Karpas-422 (cell line): ENCODE data around the gene MAN1A1. TPM values are rescaled to one million over a fixed set of nuclear protein-coding genes. Genes with fewer than 3 reads are reported as not detected.
"Not testable (repeated sequence)": the region's sequence is repeated elsewhere in the genome, so short reads cannot be mapped to it uniquely, and the experiment has no call there.

Source experiments
- DNase-seq: peaks from one replicate; pipeline ENCODE4 v3.0.0-alpha.2; 2015
- H2AFZ ChIP-seq: fragments of 200-600 bp; sonication (generic); 2 replicates; pipeline ENCODE4 v1.6.1; 2014; ENCODE audit warnings: antibody characterized with exemption, low read length, mixed read lengths
- H3K27ac ChIP-seq: fragments of 200-600 bp; sonication (generic); 2 replicates; pipeline ENCODE4 v1.5.1; 2014; ENCODE audit warnings: mild to moderate bottlenecking, low read length, moderate library complexity
- H3K27me3 ChIP-seq: fragments of 200-600 bp; sonication (generic); 2 replicates; pipeline ENCODE4 v1.6.1; 2014; ENCODE audit warnings: low read length, mixed read lengths
- H3K36me3 ChIP-seq: fragments of 200-600 bp; sonication (generic); 2 replicates; pipeline ENCODE4 v1.6.1; 2014; ENCODE audit warnings: low read length, mixed read lengths; ENCODE audit not compliant: insufficient read depth
- H3K4me1 ChIP-seq: fragments of 200-600 bp; sonication (generic); 2 replicates; pipeline ENCODE4 v1.6.1; 2014; ENCODE audit warnings: mild to moderate bottlenecking, low read length, mixed read lengths
- H3K4me2 ChIP-seq: fragments of 200-600 bp; sonication (generic); 2 replicates; pipeline ENCODE4 v1.6.1; 2014; ENCODE audit warnings: low read length, low read depth, mild to moderate bottlenecking; ENCODE audit not compliant: poor library complexity, severe bottlenecking
- H3K4me3 ChIP-seq: fragments of 200-600 bp; sonication (generic); 2 replicates; pipeline ENCODE4 v1.5.1; 2014; ENCODE audit warnings: mild to moderate bottlenecking, antibody characterized with exemption, low read length, mixed read lengths
- H3K79me2 ChIP-seq: fragments of 200-600 bp; sonication (generic); 2 replicates; pipeline ENCODE4 v1.6.1; 2014; ENCODE audit warnings: mild to moderate bottlenecking, low read length, mixed read lengths
- H3K9ac ChIP-seq: fragments of 200-600 bp; sonication (generic); 2 replicates; pipeline ENCODE4 v1.6.0; 2014; ENCODE audit warnings: low read length
- H3K9me2 ChIP-seq: fragments of 200-600 bp; sonication (generic), shearing (Covaris generic); replicated peaks from 2 replicates; pipeline ENCODE4 v1.6.0; 2014; ENCODE audit warnings: mild to moderate bottlenecking, low read length, moderate library complexity; ENCODE audit not compliant: insufficient read depth
- H3K9me3 ChIP-seq: fragments of 300-700, 200-600 bp; sonication (generic); 2 replicates; pipeline ENCODE4 v1.6.1; 2014; ENCODE audit warnings: low read length, mixed read lengths
- H4K20me1 ChIP-seq: fragments of 200-600 bp; sonication (generic); 2 replicates; pipeline ENCODE4 v1.6.1; 2014; ENCODE audit warnings: mild to moderate bottlenecking, antibody characterized with exemption, low read length, low read depth; ENCODE audit not compliant: insufficient read depth
- total RNA-seq: library from RNA; depleted of rRNA; stranded (reverse); fragments of >200 nt; shearing (Covaris generic); gene quantifications from 2 replicates; pipeline ENCODE4 v1.2.3, GENCODE V29; 2014; ENCODE audit warnings: low replicate concordance; rRNA removed

MAN1A1 gene
- total RNA-seq, result 0.43 and 0.48 TPM in 2 replicates

DNA sequence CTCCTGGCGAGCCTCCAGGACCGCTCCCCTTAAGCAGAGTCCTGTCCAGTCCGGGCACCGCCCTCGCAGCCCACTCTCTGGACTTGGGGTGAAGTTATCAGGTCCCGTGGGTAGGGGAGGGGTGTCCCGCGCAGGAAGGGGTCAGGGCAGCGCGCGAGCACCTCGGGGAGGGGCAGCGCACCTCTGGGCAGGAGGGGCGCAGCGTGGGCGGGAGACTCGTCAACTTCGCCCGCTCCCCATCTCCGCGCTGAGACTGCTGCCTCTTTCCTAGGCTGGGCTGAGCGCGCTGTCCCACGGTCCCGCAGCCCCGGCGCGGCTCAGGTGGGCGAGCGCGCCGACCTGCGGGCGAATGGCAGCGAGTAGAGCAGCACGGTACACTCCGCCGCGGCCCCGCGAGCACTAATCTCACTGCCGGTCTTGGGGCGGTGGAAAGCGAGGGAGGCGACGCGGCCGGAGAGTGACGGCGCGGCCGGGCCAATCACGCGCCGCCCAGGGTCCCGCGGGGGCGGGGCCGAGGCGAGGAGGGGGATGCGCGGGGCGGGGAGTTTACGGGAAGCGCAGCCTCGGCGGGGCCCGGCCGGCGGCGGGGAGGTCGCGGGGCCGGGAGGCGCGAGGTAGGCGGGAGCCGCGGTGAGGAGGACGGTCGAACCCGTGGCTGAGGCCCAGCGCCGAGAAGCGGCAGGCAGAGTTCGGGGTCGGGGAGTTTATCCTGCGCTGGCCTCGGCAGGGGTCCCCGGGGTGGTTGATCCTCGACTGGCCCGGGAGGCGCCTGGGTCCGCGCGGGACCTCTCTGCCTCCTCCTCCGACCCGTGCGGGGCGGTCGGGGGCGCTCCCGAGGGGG lies at the start of gene MAN1A1:
Gene MAN1A1, minus strand, starts transcription at position 401 of the 841 bp plus-strand sequence. CDS start 696 bp downstream, outside the sequence.
- Histone ChIP-seq H3K9me3 (no peaks in the 10 kb centered on the region), H3K27me3 (no peaks in the 10 kb centered on the region), H3K27ac (no peak within 1 kb of the TSS), H2AFZ (peak within 1 kb of the TSS; percentile 96; the same call in 1 of the 2 replicates), H3K4me2 (peak within 1 kb of the TSS; percentile 97), H3K9ac (peak within 1 kb of the TSS; percentile 66), H4K20me1 (no peaks in the 10 kb centered on the region), H3K4me1 (peaks cover 31% of the 10 kb centered on the region), H3K4me3 (peak within 1 kb of the TSS; percentile 75), H3K9me2 (no peaks in the 10 kb centered on the region), H3K36me3 (no peaks in the 10 kb centered on the region), H3K79me2 (no peaks in the 10 kb centered on the region)
- peak; percentile 92 for DNase-seq

DNA sequence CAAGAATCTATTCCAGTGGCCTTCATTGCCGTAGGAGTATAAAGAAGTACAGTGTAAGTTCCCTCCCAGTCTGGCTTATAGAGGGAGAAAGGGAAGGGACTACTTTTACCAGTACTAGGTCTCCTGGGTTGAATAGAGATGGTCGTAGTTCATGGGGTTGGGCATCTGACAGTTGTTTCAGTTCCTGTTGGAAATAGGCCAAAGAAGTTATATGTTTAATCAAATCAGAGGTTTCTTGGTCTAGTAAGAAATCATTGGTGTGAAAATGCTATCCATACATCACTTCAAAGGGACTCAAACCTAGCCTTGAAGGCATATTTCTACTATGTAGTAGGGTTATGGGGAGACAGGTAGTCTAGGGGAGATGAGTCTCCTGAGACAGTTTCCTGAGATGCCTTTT lies 45.6 kb upstream of the MAN1A1 start:
- H3K9me2 ChIP-seq, result no peaks in the 10 kb centered on the region
- no peaks in the 10 kb centered on the region for H4K20me1 ChIP-seq
- H3K36me3 ChIP-seq, result no peaks in the 10 kb centered on the region
- no peaks in the 10 kb centered on the region for H3K79me2 ChIP-seq
- no peak overlapping the region for H2AFZ ChIP-seq
- DNase-seq, result peak; percentile 75
- peaks cover 13% of the 10 kb centered on the region for H3K4me1 ChIP-seq
- no peaks in the 10 kb centered on the region for H3K27me3 ChIP-seq
- no peak overlapping the region for H3K4me2 ChIP-seq
- H3K27ac ChIP-seq, result no peak overlapping the region
- H3K9me3 ChIP-seq, result no peaks in the 10 kb centered on the region
- H3K9ac ChIP-seq, result no peak overlapping the region
- H3K4me3 ChIP-seq, result no peak overlapping the region

DNA sequence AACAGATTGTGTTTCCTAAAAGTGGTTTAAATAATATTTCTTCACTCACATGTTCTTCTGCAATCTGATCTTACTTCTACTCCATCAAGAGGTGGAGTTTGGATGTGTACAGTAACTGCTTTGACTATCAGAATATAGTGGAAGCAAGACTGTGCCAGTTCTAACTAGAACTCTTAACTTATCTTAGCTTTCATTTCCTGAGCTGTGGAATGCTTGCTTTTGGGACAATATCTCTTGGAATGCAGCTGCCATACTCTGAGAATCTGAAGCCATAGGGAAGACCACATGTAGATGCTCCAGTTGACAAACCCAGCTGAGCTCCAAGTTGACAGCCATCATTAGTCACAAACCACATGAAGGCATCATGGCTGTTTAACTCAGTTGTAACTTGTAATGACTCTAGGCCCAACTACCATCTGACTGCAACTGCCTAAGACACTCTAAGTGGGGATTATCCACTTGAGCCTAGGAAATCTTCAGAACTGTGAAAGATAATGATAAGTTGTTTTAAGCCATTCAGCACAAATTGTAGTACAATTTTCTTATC lies 40.8 kb upstream of the MAN1A1 start:
- peaks cover 8% of the 10 kb centered on the region for H3K4me1 ChIP-seq
- no peak overlapping the region for H3K27ac ChIP-seq
- no peak overlapping the region for H3K4me3 ChIP-seq
- H3K79me2 ChIP-seq, result no peaks in the 10 kb centered on the region
- H3K36me3 ChIP-seq, result no peaks in the 10 kb centered on the region
- no peaks in the 10 kb centered on the region for H3K9me2 ChIP-seq
- H3K27me3 ChIP-seq, result no peaks in the 10 kb centered on the region
- no peaks in the 10 kb centered on the region for H3K9me3 ChIP-seq
- DNase-seq, result no peak
- no peak overlapping the region for H3K4me2 ChIP-seq
- no peaks in the 10 kb centered on the region for H4K20me1 ChIP-seq
- H3K9ac ChIP-seq, result no peak overlapping the region
- H2AFZ ChIP-seq, result no peak overlapping the region

DNA sequence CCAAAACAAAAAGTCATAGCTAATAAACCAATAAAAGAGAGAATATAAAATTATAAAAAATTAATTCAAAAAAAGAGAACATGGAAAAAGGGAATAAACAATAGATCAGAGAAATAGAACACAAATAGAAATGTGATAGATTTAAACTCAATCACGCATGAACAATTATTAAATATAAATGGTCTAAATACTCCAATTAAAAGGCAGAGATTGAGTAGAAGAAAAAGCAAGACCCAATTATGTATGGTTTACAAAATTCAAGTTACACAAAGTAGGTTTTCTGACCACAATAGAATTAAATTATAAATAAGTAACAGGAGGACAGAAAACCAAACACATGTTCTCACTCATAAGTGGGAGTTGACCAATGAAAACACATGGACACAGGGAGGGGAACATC lies 36.4 kb upstream of the MAN1A1 start:
- H3K27ac ChIP-seq, result no peak overlapping the region
- no peak overlapping the region for H3K9ac ChIP-seq
- H2AFZ ChIP-seq, result no peak overlapping the region
- no peak overlapping the region for H3K4me3 ChIP-seq
- no peaks in the 10 kb centered on the region for H3K9me2 ChIP-seq
- no peaks in the 10 kb centered on the region for H3K36me3 ChIP-seq
- no peaks in the 10 kb centered on the region for H3K27me3 ChIP-seq
- no peaks in the 10 kb centered on the region for H3K4me1 ChIP-seq
- no peak for DNase-seq
- no peaks in the 10 kb centered on the region for H4K20me1 ChIP-seq
- H3K4me2 ChIP-seq, result no peak overlapping the region
- H3K9me3 ChIP-seq, result no peaks in the 10 kb centered on the region
- H3K79me2 ChIP-seq, result no peaks in the 10 kb centered on the region

DNA sequence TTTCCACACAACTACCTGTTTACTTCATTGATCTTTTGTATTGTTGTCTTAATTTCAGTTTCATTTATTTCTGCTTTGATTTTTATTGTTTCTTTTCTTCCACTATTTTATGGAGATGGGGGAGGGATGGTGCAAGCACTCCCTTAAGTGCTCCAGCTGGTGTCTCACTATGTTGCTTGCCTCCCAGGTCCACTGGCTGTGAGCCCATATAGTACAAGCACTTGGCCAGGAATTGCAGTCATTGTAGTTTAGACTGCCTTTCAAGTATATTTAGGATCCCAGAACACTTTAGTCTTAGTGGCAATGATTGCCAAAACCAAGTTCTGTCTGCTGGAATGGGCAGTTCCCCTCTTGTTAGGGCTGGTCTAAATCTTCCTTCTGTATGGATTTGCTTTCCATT lies 34.9 kb upstream of the MAN1A1 start:
- Histone ChIP-seq H3K4me3 (no peak overlapping the region), H3K4me1 (no peaks in the 10 kb centered on the region), H3K9me3 (no peaks in the 10 kb centered on the region), H3K9me2 (no peaks in the 10 kb centered on the region), H3K27ac (no peak overlapping the region), H3K9ac (no peak overlapping the region), H3K79me2 (no peaks in the 10 kb centered on the region), H3K4me2 (no peak overlapping the region), H3K36me3 (no peaks in the 10 kb centered on the region), H3K27me3 (no peaks in the 10 kb centered on the region), H2AFZ (no peak overlapping the region), H4K20me1 (no peaks in the 10 kb centered on the region)
- DNase-seq, result no peak

DNA sequence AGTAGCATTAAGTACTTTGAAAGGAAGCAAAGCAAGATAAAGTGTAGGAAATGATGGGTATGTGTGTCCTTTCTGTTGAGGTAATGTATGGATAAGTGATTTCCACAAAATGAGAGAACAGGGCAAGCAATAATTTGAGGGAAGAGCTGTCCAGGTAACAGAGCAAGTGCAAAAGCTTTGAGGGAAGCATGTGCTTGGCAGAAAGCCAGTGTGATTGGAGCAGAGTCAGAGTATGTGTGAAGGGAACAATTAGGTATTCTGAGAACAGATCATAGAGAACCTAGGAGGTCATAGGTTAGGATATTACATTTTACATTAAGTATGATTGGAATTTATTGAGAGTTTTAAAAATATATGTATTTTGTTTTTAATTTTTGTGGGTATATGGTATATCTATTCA lies 30.2 kb upstream of the MAN1A1 start:
- no peak overlapping the region for H2AFZ ChIP-seq
- no peaks in the 10 kb centered on the region for H4K20me1 ChIP-seq
- no peaks in the 10 kb centered on the region for H3K9me3 ChIP-seq
- no peak overlapping the region for H3K27ac ChIP-seq
- H3K4me2 ChIP-seq, result no peak overlapping the region
- H3K4me1 ChIP-seq, result no peaks in the 10 kb centered on the region
- no peaks in the 10 kb centered on the region for H3K79me2 ChIP-seq
- no peak overlapping the region for H3K9ac ChIP-seq
- H3K27me3 ChIP-seq, result no peaks in the 10 kb centered on the region
- DNase-seq, result no peak
- H3K4me3 ChIP-seq, result no peak overlapping the region
- no peaks in the 10 kb centered on the region for H3K9me2 ChIP-seq
- H3K36me3 ChIP-seq, result no peaks in the 10 kb centered on the region

DNA sequence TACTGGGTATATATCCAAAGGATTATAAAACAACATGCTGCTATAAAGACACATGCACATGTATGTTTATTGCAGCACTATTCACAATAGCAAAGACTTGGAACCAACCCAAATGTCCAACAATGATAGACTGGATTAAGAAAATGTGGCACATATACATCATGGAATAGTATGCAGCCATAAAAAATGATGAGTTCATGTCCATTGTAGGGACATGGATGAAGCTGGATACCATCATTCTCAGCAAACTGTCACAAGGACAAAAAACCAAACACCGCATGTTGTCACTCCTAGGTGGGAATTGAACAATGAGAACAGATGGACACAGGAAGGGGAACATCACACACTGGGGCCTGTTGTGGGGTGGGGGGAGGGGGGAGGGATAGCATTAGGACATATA lies 27.5 kb upstream of the MAN1A1 start:
- not testable (repeated sequence) for H3K9me3 ChIP-seq, DNase-seq, H3K27me3 ChIP-seq, H4K20me1 ChIP-seq, H3K9me2 ChIP-seq, H3K36me3 ChIP-seq, H3K9ac ChIP-seq, H3K79me2 ChIP-seq, H3K4me3 ChIP-seq, H3K27ac ChIP-seq, H3K4me2 ChIP-seq, H2AFZ ChIP-seq, H3K4me1 ChIP-seq

DNA sequence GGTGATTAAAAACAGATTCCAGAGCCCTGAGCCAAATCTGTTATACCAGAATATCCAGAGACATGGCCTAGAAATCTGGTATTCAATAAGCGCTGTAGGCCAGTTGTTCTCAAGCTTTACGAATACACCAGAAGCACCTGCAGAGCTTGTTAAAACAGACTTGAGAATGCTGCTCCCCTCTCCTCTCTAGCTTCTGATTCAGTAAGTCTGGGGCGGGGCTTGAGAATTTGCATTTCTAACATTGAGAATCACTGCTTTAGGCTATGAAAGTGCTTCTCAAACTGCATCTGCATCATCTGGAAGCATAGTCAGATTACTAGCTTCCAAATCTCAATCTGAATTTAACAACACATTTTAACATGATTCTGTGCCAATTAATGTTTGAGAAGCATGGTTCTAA lies 20.5 kb upstream of the MAN1A1 start:
- Histone ChIP-seq H2AFZ (no peak overlapping the region), H4K20me1 (no peaks in the 10 kb centered on the region), H3K27me3 (no peaks in the 10 kb centered on the region), H3K27ac (no peak overlapping the region), H3K79me2 (no peaks in the 10 kb centered on the region), H3K9me3 (no peaks in the 10 kb centered on the region), H3K4me2 (no peak overlapping the region), H3K4me3 (no peak overlapping the region), H3K9me2 (no peaks in the 10 kb centered on the region; the same call in 1 of the 2 replicates), H3K4me1 (no peaks in the 10 kb centered on the region), H3K9ac (no peak overlapping the region), H3K36me3 (no peaks in the 10 kb centered on the region)
- no peak for DNase-seq
